Hippocampal formation (tissue), 2 donors: ENCODE measurements around the gene SETMAR.
A peak's percentile ranks its signal among the peaks of the same experiment; 100 is the strongest.
"Not testable (repeated sequence)": the region's sequence is repeated elsewhere in the genome, so short reads cannot be mapped to it uniquely, and the experiment has no call there.

Experiments
- DNase-seq, 2 donors: peaks; one replicate each; lab custom pipeline; 2025; lab: John Stamatoyannopoulos, UW

Gene SETMAR

GRCh38 chr3:4303187-4304123, at the start of gene SETMAR:
Gene SETMAR (plus strand): TSS chr3:4303369. CDS start chr3:4303371, 2 bp downstream.
- peak; percentile 75 to 83 for DNase-seq

- no peak for DNase-seq
These were observed 41.8 kb upstream of the SETMAR start for GRCh38 chr3:4261406-4261805.

GRCh38 chr3:4264040-4264439, 39.1 kb upstream of the SETMAR start:
- no peak for DNase-seq

GRCh38 chr3:4270720-4271119, 32.4 kb upstream of the SETMAR start:
- DNase-seq, result no peak

- peak in 1 of 2 donors; percentile 56 for DNase-seq
These were observed 31.3 kb upstream of the SETMAR start for GRCh38 chr3:4271834-4272233.

GRCh38 chr3:4279516-4280105, 23.6 kb upstream of the SETMAR start:
- DNase-seq, result peak in 1 of 2 donors; percentile 33

GRCh38 chr3:4281991-4282390, 21.2 kb upstream of the SETMAR start:
- DNase-seq, result no peak

- no peak for DNase-seq
These were observed 18.3 kb upstream of the SETMAR start for GRCh38 chr3:4284865-4285264.

GRCh38 chr3:4289044-4289443, 14.1 kb upstream of the SETMAR start:
- no peak for DNase-seq

- peak in 1 of 2 donors; percentile 33 for DNase-seq
These were observed 12.8 kb upstream of the SETMAR start for GRCh38 chr3:4290272-4290893.

GRCh38 chr3:4292301-4292700, 10.9 kb upstream of the SETMAR start:
- DNase-seq, result no peak

- DNase-seq, result peak in 1 of 2 donors; percentile 18
These were observed 8.4 kb upstream of the SETMAR start for GRCh38 chr3:4294616-4295327.

- not testable (repeated sequence) for DNase-seq
These were observed 6.7 kb upstream of the SETMAR start for GRCh38 chr3:4296454-4296853.

- no peak for DNase-seq
These were observed 5.7 kb upstream of the SETMAR start for GRCh38 chr3:4297486-4297885.

- no peak for DNase-seq
These were observed 422 bp upstream of the SETMAR start for GRCh38 chr3:4302747-4303146.

- not testable (repeated sequence) for DNase-seq
These were observed 2.0 kb downstream of the SETMAR start for GRCh38 chr3:4305210-4305609.

- no peak for DNase-seq
These were observed 2.9 kb downstream of the SETMAR start for GRCh38 chr3:4306091-4306490.

- DNase-seq, result peak in 1 of 2 donors; percentile 20
These were observed 3.7 kb downstream of the SETMAR start for GRCh38 chr3:4306860-4307259.

- DNase-seq, result no peak
These were observed 6.4 kb downstream of the SETMAR start for GRCh38 chr3:4309491-4310128.

GRCh38 chr3:4310971-4311370, 7.8 kb downstream of the SETMAR start:
- no peak for DNase-seq

GRCh38 chr3:4311496-4311895, 8.3 kb downstream of the SETMAR start:
- no peak for DNase-seq
